NCI-H2029 treated with DMSO at 0.1 percent for 48 hours (cell line): ENCODE measurements around the gene TRAPPC2.
"Not testable (repeated sequence)": the region's sequence is repeated elsewhere in the genome, so short reads cannot be mapped to it uniquely, and the experiment has no call there.

Experiments used
- DNase-seq: peaks from one replicate; lab custom pipeline; 2025; lab: John Stamatoyannopoulos, UW

The TRAPPC2 gene

DNA sequence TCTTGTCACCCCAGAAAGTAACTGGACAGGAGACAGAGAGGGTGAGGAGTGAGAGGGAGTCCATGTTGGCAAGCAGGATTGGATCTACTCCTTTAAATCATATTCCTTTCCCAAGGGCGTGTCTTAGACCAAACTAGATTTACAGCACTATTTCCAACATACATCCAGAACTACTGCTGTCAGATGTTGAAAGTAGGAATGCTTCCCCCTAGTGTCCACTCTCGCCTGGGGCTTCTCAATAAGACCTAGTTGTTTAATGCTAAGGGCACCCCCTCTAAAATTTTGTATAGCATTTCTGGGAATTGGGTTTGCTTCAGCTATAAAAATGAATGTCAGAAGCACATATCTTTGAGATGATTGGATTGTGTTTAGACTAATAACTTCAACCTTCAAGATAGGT lies 13.4 kb upstream of the TRAPPC2 start:
- DNase-seq: no peak

DNA sequence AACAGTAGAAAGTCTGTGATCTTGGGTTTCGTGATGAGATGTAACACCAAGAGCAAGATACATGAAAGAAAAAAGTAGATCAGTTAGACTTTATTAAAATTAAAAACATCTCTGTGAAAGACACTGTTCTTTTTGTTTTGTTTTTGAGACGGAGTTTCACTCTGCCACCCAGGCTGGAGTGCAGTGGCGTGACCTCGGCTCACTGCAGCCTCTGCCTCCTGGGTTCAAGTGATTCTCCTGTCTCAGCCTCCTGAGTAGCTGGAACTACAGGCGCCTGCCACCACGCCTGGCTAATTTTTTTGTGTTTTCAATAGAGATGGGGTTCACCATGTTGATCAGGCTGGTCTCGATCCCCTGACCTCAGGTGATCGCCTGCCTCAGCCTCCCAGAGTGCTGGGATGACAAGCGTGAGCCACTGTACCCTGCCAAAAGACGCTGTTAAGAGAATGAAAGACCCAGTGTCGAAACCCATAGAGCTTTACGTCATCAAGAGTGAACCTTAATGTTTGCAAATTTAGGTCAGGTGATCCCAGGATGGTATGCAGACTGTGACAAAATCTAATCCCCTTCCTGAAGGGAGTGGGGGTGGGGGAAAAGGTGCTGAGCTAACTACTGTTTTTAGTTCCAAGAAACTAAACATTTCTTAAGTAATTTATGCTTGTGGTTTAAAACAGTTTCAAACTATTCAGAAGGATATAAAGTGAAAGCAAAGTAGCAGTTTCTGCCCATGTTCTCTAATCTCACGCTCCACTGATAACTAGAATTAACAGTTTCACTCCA lies 8.2 kb upstream of the TRAPPC2 start:
- DNase-seq: no peak

DNA sequence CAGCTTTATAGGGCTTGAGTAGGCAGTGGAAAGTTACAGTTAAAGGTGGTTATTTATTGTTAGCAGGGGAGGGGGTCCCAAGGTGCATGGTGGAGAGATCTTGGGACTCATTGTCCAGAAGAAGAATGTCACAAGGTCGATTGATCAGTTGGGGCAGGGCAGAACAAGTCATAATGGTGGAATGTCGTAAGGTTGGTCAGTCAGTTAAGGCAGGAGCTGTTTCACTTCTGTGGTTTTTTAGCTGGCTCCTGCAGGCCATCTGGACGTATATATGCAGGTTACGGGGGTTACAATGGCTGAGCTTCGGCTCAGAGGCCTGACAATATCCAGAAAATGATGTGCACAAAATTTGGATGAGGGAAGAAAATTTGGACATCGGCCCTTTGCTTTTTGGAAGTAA lies 7.3 kb upstream of the TRAPPC2 start:
- DNase-seq: no peak

DNA sequence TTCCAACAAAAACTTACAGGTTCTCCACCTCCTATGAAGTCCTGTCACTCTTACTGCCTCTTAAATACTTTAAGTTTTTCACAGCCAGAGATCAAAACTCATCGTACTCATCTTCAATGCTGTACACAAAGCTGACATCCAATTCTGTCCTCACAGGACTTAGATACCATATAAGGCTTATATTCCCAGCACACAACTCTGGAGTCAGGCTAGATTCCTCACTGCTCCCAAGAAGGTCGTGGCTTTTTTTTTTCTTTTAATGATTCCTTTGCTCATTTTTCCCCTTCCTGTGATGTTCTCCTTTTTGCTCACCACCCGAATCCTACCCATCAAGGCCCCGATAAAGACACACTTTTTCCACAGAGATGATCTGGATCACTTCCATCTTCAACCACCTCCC lies 914 bp downstream of the TRAPPC2 start:
- DNase-seq: no peak

DNA sequence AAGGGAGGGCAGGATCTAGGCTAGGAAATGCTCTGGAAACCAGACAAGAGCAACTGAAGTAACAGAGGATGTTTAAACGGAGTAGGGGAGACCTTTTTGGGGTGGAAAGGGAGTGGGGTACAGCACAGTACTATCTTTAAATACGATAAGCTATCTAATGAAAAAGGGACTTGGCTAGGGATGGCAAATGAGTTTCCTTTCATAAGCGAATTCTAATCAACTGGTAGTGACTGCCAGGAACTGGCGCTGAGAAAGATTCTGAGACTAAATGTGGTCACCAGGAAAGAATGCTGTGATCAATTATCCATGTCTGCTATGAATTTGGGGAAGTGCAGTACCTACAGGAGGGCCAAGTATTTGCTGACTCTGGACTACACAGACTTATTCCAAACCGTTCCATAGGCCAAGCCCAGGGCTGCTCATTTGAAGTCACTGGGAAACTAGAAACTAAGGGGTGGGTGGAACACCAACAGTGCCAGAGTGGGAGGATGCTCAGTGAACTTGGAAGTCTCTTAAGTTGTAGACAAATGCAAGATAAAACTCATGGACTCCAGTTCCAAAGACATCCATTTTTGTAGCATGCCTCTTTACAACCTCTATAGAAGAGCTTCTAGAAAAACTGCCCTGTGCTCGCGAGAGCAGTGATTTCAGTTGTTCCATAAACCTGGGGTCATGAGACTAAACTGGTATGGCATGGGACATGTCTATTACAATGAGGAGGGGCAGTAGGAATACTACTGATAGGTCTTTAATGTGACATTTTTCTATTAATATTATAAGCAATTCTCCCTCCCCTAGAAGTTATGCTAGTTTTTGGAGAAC lies 2.0 kb downstream of the TRAPPC2 start:
- DNase-seq: no peak

DNA sequence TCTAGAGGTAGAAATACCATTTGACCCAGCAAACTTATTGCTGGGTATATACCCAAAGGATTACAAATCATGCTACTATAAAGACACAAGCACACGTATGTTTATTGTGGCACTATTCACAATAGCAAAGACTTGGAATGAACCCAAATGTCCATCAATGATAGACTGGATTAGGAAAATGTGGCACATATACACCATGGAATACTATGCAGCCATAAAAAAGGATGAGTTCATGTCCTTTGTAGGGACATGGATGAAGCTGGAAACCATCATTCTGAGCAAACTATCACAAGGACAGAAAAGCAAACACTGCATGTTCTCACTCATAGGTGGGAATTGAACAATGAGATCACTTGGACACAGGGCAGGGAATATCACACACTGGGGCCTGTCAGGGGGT lies 3.9 kb downstream of the TRAPPC2 start:
- DNase-seq: not testable (repeated sequence)

DNA sequence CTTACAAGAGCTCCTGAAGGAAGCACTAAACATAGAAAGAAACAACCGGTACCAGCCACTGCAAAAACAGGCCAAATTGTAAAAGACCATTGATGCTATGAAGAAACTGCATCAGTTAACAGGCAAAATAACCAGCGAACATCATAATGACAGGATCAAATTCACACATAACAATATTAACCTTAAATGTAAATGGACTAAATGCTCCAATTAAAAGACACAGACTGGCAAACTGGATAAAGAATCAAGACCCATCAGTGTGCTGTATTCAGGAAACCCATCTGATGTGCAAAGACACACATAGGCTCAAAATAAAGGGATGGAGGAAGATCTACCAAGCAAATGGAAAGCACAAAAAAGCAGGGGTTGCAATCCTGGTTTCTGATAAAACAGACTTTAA lies 7.8 kb downstream of the TRAPPC2 start:
- DNase-seq: not testable (repeated sequence)

DNA sequence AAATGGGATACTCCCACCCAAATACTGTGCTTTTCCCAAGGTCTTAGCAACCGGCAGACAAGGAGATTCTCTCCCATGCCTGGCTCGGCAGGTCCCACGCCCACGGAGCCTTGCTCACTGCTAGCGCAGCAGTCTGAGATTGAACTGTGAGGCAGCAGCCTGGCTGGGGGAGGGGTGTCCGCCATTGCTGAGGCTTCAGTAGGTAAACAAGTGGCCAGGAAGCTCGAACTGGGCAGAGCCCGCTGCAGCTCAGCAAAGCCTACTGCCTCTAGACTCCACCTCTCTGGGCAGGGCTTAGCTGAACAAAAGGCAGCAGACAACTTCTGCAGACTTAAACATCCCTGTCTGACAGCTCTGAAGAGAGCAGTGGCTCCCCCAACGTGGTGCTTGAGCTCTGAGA lies 9.5 kb downstream of the TRAPPC2 start:
- not testable (repeated sequence) for DNase-seq

DNA sequence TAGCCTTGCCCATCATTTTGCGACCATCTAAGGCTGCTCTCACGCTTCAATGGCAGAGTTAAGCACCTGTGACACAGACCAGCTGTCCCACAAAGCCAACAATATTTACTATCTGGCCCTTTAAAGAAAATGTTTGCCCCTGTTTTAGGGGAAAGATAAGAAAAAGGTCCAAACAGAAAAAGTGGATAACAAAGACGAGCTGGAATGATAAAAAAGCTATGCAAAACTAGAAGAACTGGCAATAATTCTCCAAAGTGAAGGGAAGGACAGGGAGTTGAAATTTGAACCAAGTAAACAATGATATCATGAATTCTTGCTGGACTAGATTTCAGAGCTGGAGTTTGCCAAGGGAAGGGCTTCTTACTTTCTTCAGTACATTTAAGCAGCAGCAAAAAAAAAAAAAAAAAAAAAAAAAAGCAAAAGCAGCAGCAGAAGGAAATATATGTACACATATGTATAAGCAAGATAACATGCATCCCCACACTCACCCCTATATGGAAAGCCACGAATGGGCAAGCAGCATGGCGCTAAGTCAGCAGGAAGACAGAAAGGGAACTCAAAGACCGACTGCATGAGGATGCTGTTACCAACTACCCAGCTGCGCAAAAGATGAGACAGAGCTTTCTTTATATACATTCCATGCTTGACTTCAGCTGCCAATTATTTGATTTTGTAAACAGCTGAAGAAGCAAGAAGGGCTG lies 12.5 kb downstream of the TRAPPC2 start:
- DNase-seq: no peak

DNA sequence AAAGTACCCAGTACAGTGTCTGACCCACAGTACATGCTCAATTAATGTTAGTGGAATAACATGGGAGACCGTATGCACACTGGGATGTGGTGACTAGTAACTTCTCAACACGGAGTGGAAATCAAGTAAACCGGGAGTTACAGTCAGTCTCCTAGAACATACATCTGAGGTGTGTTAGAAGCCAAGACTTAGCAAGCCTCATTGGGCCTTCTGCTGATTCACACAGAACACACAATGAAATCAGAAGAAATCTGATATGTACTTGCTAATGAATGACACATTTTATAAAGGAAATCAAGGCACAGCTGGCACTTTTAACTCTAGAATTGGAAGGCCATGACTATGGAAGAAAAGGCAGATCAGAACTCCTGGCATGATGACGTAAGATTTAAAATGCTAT lies 13.0 kb downstream of the TRAPPC2 start:
- DNase-seq: no peak

DNA sequence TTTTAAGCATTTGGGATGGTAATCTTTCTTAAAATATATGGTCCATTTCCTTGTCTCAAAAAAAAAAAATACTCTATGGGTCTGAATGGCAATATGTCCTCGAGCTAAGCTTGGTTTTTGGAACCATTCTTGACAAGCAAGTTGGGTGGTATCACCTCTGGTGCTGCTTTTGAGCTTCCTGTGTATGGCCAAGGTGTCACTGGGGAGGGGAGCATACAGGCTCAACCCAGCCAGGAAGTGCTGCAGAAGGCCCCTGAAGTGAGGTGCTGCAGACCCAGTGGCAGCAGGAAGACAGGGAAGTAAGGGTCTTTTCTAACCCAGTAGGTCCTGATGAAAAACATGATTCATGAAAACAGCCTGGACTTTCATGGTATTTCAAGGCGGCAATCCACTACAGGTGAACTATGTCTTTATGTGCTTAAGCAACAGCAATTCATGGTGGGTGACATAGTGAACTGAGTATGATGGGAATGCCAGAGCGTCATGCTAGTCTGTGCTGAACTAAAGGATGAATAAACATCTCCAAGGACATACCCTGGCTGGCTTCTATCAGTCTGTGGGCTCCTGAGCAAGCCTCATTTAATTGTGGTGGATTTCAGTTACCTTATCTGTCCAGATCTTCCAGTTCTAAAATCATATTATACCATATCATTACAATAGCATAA lies 15.1 kb downstream of the TRAPPC2 start:
- no peak for DNase-seq

DNA sequence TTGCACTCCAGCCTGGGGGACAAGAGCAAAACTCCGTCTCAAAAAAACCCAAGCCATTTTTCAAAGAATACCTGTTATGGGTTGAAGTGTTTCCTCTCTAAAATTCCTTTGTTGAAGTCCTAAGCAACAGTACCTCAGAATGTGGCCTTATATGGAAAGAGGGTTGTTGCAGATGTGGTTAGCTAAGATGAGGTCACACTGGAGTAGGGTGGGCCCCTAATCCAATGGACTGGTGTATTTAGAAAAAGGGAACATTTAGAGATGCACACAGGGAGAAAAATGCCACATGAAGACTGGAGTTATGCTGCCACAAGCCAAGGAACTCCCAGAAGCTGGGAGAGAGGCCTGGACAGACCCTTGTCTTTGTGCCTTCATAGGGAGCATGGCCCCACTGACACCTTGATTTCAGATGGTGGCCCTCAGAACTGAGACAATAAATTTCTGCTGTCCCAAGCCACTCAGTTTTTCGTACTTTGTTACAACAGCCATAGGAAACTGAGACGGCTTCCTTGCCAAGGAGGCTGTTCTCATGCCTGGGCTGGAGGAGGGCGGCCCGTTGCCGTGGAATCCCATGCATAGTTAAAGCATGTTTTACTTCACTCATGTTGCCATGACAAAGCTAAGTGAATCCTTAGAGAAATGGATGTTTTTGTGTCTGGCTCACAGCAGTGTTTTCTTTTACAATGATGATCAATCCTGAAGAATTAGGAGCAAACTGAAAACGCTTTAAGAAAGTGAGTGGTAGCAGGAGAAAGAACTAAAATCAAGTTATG lies 16.5 kb downstream of the TRAPPC2 start:
- no peak for DNase-seq

DNA sequence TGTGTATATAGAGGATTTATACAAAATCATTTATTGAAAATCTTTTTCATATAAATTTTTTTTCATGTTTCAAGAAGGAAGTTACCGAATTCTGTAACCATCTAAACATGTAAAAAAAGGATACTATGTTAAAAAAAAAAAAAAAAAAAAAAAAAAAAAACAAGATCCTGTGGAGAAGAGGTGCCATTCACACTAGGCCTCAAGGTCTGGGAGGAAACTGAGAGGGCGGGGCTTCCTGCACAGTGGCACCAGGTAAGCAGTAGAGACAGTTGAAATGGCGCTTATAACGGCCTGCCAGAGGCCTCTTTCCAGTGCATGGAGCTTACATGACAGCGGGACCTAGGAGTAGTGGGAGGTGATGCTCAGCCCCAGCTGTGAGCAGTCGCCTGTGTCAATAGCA lies 17.5 kb downstream of the TRAPPC2 start:
- no peak for DNase-seq

DNA sequence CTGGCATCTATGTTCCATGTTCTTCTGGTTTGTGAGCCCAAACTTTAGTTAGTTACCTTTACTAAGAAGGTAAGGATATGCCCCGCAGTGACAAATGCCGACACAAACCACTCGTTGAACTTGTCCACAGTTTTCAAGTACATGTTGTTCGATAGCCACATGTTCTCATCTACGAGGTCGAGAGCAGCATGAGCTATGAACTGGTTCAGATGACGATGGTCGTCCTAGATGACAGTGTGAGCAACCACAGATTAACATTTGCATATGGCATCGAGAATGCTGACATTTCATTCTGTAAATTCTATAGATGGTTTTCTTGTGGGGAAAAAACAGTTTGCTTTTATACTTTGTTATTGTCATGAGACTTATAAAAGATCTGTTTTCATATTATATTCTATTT lies 18.0 kb downstream of the TRAPPC2 start:
- no peak for DNase-seq

DNA sequence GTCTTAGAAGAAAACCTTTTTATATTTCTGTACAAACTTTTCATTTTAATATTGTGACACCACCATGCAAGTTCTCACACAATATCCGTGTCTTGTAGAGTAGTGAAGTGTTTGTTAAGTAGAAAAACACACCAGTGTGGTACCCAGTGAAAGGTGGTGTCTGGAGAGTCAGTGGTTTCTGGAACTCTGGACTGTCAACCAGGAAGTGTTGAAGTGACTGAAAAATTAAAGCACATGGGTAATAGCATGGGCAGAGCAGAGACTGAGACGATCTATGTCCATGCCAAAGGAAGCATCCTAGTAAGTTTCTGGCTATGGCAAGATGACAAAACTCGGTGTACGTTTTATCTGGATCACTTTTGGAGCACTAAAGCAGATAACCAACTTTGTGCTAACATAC lies 23.3 kb downstream of the TRAPPC2 start:
- no peak for DNase-seq

DNA sequence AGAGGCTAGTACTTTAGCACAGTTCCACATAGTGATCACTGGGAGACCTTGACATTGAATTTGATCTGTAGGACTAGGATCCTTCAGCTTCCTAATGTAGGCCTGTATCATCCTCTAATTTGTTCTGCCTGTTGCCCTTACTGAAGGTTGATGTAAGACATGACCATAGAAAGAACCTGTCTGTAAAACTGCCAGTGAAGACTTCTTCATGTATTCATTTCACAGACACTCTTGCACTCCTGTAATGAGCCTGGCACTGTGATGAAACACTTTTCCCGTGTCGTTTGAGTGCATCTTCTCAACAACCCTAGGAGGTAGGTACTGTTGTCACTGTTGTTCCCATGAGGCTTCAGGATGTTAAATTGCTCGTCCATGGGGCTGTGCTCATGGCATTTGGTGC lies 30.8 kb downstream of the TRAPPC2 start:
- DNase-seq: no peak

DNA sequence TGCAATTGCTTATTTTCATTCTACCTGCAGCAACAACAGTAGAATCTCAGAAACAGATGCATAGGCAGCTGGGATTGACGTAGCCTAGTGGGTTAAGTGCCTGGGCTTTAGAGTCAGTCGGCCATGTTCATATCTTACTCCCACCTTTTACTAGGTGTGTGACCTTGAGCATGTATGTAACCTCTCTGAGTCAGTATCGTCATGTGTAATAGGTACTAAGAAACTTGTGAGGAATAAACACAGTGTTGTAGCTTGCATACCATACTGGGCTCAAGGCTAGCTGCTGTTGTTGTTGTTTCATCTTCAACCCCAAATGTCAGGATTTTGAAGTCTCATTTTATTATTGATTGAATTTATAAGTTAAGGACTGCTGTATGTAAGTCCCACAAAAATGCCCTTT lies 31.3 kb downstream of the TRAPPC2 start:
- no peak for DNase-seq

DNA sequence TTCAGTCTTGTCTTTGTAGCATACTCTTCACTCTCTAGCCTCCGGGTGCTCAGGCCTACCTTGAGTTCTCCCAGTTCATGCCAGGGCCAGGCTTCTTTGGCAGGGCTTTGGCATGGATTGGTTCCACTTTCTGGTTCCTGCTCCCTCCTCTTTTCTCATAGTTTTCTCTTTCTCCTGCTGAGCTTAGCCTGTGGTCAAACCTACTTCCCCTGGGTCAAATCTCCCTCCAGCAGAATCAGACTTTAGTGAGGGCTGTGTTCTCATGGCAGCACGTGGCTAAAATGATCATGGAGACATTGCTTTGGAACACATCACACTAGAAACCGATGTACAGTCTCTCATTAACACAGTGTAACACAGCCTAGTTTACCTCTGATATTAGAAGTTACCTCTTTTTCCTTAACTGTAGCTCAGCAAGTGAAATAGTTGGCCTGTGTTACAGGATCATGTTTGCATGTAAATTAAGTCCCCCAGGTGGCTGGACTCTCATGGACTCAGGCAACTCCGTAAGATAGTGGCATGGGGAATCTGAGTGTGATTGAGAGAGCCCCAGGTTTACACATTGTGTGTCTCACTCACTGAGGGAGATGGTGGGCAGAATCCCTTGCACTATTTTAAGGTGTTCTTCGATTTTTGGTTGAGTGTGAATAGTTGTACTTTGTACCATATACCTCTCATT lies 32.2 kb downstream of the TRAPPC2 start:
- no peak for DNase-seq

DNA sequence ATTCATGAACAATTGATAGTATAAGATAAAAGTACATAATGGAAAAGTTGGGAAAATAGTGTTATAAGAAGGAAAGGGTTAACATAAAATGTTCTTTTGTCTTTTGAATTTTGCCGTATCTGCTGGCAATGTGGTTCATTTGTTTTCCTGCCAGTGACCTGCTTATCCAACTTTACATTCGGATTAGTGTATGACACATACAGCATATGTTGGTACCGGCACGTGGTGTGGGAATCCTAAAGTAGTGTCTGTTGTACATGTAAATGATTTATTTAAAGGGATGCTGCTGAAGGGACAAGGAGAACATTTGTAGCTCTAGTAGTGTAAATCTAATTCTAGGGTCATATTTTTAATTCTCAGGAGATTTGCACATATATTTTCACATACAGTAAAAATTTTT lies 34.0 kb downstream of the TRAPPC2 start:
- no peak for DNase-seq

DNA sequence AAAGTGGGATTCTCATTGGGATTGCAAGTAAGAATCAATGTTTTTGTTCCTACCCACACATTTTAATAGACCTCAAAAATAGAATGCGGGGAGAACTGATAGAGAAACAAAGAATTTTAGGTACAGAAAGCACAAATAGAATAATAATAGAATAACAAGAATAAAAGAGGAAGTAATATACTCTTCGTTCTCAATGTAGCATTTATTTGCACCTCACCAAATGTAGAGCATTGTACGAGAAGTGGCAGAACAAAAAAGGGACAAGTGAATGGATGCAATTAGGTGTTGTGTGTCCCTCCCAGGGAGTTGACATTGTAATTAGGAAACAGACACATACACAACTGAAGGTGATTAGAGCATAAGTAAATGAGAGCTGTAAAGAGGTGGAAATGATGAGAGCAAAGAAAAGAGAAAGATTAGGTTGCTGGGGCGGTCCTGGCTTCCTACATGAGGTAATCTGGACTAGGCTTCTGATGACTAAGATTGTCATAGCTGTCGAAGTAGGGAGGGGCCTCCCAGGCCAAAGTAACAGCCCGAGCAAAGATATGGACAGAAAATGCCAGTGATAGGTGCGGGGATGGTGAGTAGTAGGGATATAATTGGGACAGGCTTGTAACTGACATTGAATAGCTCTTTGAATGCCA lies 35.1 kb downstream of the TRAPPC2 start:
- no peak for DNase-seq
